ENCODE data around the gene SIN3A. TPM values are rescaled to one million over a fixed set of nuclear protein-coding genes. Genes with fewer than 3 reads are reported as not detected.
"Not testable (repeated sequence)": the region's sequence is repeated elsewhere in the genome, so short reads cannot be mapped to it uniquely, and the experiment has no call there.

Gene SIN3A
- total RNA-seq, 1 donor from 2014 or later, result 59.2 TPM

- DNase-seq (ENCODE audit: extremely low spot score in 2 of 2), result no peak
- TF ChIP-seq, protein P1, sequence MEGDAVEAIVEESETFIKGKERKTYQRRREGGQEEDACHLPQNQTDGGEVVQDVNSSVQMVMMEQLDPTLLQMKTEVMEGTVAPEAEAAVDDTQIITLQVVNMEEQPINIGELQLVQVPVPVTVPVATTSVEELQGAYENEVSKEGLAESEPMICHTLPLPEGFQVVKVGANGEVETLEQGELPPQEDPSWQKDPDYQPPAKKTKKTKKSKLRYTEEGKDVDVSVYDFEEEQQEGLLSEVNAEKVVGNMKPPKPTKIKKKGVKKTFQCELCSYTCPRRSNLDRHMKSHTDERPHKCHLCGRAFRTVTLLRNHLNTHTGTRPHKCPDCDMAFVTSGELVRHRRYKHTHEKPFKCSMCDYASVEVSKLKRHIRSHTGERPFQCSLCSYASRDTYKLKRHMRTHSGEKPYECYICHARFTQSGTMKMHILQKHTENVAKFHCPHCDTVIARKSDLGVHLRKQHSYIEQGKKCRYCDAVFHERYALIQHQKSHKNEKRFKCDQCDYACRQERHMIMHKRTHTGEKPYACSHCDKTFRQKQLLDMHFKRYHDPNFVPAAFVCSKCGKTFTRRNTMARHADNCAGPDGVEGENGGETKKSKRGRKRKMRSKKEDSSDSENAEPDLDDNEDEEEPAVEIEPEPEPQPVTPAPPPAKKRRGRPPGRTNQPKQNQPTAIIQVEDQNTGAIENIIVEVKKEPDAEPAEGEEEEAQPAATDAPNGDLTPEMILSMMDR (IDR thresholded peaks at IDR 0.05), result no peak
- Histone ChIP-seq H3K4me1 (no peaks in the 10 kb centered on the region), H3K36me3 (peaks cover 0 to 82% of the 10 kb centered on the region in 2 donors), H3K27ac (no peak overlapping the region), H3K4me3 (no peak overlapping the region), H3K9me3 (no peaks in the 10 kb centered on the region), H3K27me3 (no peaks in the 10 kb centered on the region)
- intact Hi-C loops (cut with DNase I), result no loop called here
These were observed 44.4 kb downstream of the SIN3A start for GRCh38 chr15:75407083-75407482.

- intact Hi-C loops (cut with DNase I), result no loop called here
- Histone ChIP-seq H3K27me3 (no peaks in the 10 kb centered on the region), H3K9me3 (no peaks in the 10 kb centered on the region), H3K36me3 (peaks cover 0 to 80% of the 10 kb centered on the region in 2 donors), H3K4me1 (no peaks in the 10 kb centered on the region), H3K27ac (no peak overlapping the region), H3K4me3 (no peak overlapping the region)
- no peak for DNase-seq (ENCODE audit: extremely low spot score in 2 of 2)
- TF ChIP-seq POLR2AphosphoS5 (IDR thresholded peaks at IDR 0.05; ENCODE audit: insufficient read depth in 1 of 2, low read depth in 1 of 2), result no peak
- TF ChIP-seq POLR2A (IDR thresholded peaks at IDR 0.05), result no peak
- TF ChIP-seq, protein P1 (IDR thresholded peaks at IDR 0.05), result no peak
These were observed 47.6 kb downstream of the SIN3A start for GRCh38 chr15:75403892-75404291.

DNA sequence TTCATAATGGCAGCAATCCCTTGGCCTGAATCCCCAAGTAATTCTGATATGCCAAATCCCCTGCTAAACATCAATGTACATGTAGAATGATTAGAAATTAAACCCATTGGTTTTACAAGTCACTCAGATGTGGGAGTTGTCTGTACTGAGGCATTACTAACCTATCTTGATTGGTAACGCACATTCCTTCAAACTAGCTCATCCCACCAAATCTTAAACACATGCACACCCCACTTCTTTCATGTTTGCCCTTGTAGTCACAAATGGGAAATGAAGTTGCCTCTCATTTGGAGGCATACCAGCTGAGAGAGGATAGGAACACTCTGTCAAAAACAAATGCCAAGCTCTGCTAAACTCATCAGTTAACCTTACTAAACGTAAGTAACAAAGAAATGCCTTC lies 54.0 kb downstream of the SIN3A start:
- Histone ChIP-seq H3K4me1 (no peaks in the 10 kb centered on the region), H3K36me3 (peaks cover 0 to 84% of the 10 kb centered on the region in 2 donors), H3K9me3 (no peaks in the 10 kb centered on the region), H3K27me3 (no peaks in the 10 kb centered on the region), H3K4me3 (no peak overlapping the region), H3K27ac (no peak overlapping the region)
- no peak for DNase-seq (ENCODE audit: extremely low spot score in 2 of 2)
- intact Hi-C loops (cut with DNase I), result no loop called here
- TF ChIP-seq, protein P1 (IDR thresholded peaks at IDR 0.05), result no peak
- TF ChIP-seq POLR2AphosphoS5 (IDR thresholded peaks at IDR 0.05; ENCODE audit: insufficient read depth in 1 of 2, low read depth in 1 of 2) (no peak), POLR2A (IDR thresholded peaks at IDR 0.05) (no peak)

DNA sequence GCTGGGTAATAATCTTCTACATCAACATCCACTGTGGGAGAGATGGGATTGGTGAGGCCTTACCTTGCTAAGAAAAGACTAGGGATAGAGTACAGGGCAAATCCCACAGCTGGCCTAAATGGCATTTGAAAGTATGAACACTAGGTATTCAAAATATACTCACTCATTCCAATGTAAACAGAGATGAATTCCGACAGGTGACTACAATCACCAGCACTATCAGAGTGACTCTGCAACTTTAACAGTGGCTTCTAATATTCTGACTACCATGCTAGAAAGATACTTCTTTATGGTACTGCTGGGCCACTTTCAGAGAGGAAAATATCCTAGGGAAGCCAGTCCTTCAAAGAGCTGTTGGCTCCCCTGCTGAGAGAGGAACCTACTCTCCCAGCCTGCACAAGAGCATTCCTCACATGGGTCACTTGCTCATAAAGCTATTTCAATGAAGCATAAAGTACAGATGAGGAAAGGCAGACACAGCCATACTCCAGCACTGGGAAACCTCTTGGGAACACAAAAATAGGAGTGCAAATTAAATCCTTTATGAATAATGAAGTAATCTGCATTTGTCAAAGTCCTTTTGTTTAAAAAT lies 61.6 kb downstream of the SIN3A start:
- intact Hi-C loops (cut with DNase I), result no loop called here
- no peak for DNase-seq (ENCODE audit: extremely low spot score in 2 of 2)
- H3K36me3 ChIP-seq, result peaks cover 2 to 90% of the 10 kb centered on the region in 2 donors
- H3K9me3 ChIP-seq, result no peaks in the 10 kb centered on the region
- TF ChIP-seq, protein P1 (IDR thresholded peaks at IDR 0.05), result no peak
- TF ChIP-seq POLR2A (IDR thresholded peaks at IDR 0.05) (no peak), POLR2AphosphoS5 (IDR thresholded peaks at IDR 0.05; ENCODE audit: insufficient read depth in 1 of 2, low read depth in 1 of 2) (no peak)
- no peaks in the 10 kb centered on the region for H3K27me3 ChIP-seq
- no peak overlapping the region for H3K27ac ChIP-seq
- H3K4me1 ChIP-seq, result no peaks in the 10 kb centered on the region
- H3K4me3 ChIP-seq, result no peak overlapping the region

- H3K36me3 ChIP-seq, result peaks cover 8 to 90% of the 10 kb centered on the region in 2 donors
- H3K4me3 ChIP-seq; H3K27me3 ChIP-seq; H3K4me1 ChIP-seq; H3K27ac ChIP-seq; H3K9me3 ChIP-seq; DNase-seq (ENCODE audit: extremely low spot score in 2 of 2); intact Hi-C loops (cut with DNase I): not testable (repeated sequence)
These were observed 67.5 kb downstream of the SIN3A start for GRCh38 chr15:75383986-75384385.

All from vagina (tissue), 2 donors.